DOHH2 (cell line): ENCODE results near the gene FASTKD3.

Source experiments
- H3F3A ChIP-seq: fragments of 200-600 bp; sonication (generic), shearing (Covaris generic); 2 replicates; pipeline ENCODE4 v1.6.0; 2016; ENCODE audit warnings: antibody characterized with exemption, mild to moderate bottlenecking; ENCODE audit not compliant: control insufficient read depth, insufficient read depth
- H3K27ac ChIP-seq: fragments of 200-600 bp; sonication (generic); 2 replicates; pipeline ENCODE4 v1.5.1; 2014; ENCODE audit warnings: low read depth, mild to moderate bottlenecking, low read length, moderate library complexity
- H3K27me3 ChIP-seq: fragments of 200-600 bp; sonication (generic); 2 replicates; pipeline ENCODE4 v1.6.1; 2014; ENCODE audit warnings: mild to moderate bottlenecking, low read length, mixed read lengths; ENCODE audit not compliant: control insufficient read depth
- H3K36me3 ChIP-seq: fragments of 200-600 bp; sonication (generic); 2 replicates; pipeline ENCODE4 v1.6.1; 2014; ENCODE audit warnings: mild to moderate bottlenecking, low read length, moderate library complexity, mixed read lengths; ENCODE audit not compliant: control insufficient read depth
- H3K4me1 ChIP-seq: fragments of 200-600 bp; sonication (generic); 2 replicates; pipeline ENCODE4 v1.6.1; 2014; ENCODE audit warnings: mild to moderate bottlenecking, low read length, mixed read lengths; ENCODE audit not compliant: control insufficient read depth
- H3K4me2 ChIP-seq: fragments of 200-600 bp; sonication (generic); 2 replicates; pipeline ENCODE4 v1.6.0; 2014; ENCODE audit warnings: mild to moderate bottlenecking, low read length, moderate library complexity
- H3K4me3 ChIP-seq: fragments of 200-600 bp; sonication (generic); 2 replicates; pipeline ENCODE4 v1.5.1; 2014; ENCODE audit warnings: mild to moderate bottlenecking, low read length, mixed read lengths
- H3K79me2 ChIP-seq: fragments of 200-600 bp; sonication (generic); 2 replicates; pipeline ENCODE4 v1.6.1; 2014; ENCODE audit warnings: mild to moderate bottlenecking, low read length, mixed read lengths; ENCODE audit not compliant: control insufficient read depth
- H3K9me2 ChIP-seq: fragments of 200-600 bp; sonication (generic); replicated peaks from 2 replicates; pipeline ENCODE4 v1.6.1; 2014; ENCODE audit warnings: mild to moderate bottlenecking, low read length, mixed read lengths; ENCODE audit not compliant: control insufficient read depth
- H3K9me3 ChIP-seq: fragments of 200-600 bp; sonication (generic); 2 replicates; pipeline ENCODE4 v1.6.1; 2014; ENCODE audit warnings: antibody characterized with exemption, low read length, mixed read lengths; ENCODE audit not compliant: control insufficient read depth, insufficient read depth
- H4K20me1 ChIP-seq: fragments of 200-600 bp; sonication (generic); 2 replicates; pipeline ENCODE4 v1.6.0; 2014; ENCODE audit warnings: low read depth, mild to moderate bottlenecking, antibody characterized with exemption, low read length, moderate library complexity; ENCODE audit not compliant: control insufficient read depth, insufficient read depth
- EZH2phosphoT487 ChIP-seq: fragments of 200-600 bp; sonication (generic); IDR thresholded peaks from 2 replicates; pipeline ENCODE4 v1.6.1; 2017; ENCODE audit warnings: borderline replicate concordance, mild to moderate bottlenecking, antibody characterized with exemption, low read length, moderate library complexity, mixed read lengths
- TF ChIP-seq, protein P1 (sequence below): fragments of 200-600 bp; sonication (generic); IDR thresholded peaks from one replicate; pipeline ENCODE4 v1.5.1; 2014; ENCODE audit warnings: antibody characterized with exemption, mild to moderate bottlenecking, low read depth, low read length; ENCODE audit not compliant: poor library complexity, severe bottlenecking

Gene FASTKD3

DNA sequence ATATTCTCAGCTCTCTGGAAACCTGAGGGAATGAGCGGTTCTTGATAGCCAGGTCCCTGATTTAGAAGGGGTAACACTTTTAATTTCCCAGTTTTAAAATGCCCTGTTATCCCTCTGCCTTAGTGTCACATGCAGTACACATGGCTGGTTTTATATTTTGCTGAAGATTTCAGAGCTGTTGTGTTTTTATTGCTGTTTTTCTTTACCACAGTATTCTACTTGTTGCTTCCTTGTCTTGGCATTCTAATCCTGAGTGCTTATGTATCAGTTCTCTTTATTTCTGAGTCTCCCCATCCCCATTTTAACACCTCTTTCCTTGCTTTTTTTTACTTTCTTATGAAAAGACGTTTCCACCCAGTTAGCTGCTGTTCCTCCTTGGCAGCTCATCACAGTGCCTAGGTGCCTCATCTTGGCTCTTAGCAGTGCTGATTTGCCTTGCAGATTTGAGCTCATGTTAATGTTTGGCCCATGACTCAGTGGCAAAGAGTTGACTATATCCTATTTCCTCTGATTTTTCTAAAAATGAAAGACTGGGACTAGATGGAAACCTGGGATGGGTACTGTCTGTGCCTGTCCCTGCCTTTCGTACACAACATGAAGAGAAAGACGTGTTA, 3.8 kb upstream of the FASTKD3 start:
- TF ChIP-seq EZH2phosphoT487 = no peak
- TF ChIP-seq, protein P1, sequence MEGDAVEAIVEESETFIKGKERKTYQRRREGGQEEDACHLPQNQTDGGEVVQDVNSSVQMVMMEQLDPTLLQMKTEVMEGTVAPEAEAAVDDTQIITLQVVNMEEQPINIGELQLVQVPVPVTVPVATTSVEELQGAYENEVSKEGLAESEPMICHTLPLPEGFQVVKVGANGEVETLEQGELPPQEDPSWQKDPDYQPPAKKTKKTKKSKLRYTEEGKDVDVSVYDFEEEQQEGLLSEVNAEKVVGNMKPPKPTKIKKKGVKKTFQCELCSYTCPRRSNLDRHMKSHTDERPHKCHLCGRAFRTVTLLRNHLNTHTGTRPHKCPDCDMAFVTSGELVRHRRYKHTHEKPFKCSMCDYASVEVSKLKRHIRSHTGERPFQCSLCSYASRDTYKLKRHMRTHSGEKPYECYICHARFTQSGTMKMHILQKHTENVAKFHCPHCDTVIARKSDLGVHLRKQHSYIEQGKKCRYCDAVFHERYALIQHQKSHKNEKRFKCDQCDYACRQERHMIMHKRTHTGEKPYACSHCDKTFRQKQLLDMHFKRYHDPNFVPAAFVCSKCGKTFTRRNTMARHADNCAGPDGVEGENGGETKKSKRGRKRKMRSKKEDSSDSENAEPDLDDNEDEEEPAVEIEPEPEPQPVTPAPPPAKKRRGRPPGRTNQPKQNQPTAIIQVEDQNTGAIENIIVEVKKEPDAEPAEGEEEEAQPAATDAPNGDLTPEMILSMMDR = no peak
- Histone ChIP-seq H3K4me3 (no peak overlapping the region), H3K9me3 (no peaks in the 10 kb centered on the region), H3K4me1 (peaks cover 33% of the 10 kb centered on the region), H3K79me2 (peaks cover 95% of the 10 kb centered on the region), H3F3A (no peaks in the 10 kb centered on the region), H3K27me3 (no peaks in the 10 kb centered on the region), H3K36me3 (peaks cover 81% of the 10 kb centered on the region), H3K9me2 (no peaks in the 10 kb centered on the region), H3K27ac (no peak overlapping the region), H3K4me2 (no peak overlapping the region; the same call in 1 of the 2 replicates), H4K20me1 (peaks cover 26% of the 10 kb centered on the region)

DNA sequence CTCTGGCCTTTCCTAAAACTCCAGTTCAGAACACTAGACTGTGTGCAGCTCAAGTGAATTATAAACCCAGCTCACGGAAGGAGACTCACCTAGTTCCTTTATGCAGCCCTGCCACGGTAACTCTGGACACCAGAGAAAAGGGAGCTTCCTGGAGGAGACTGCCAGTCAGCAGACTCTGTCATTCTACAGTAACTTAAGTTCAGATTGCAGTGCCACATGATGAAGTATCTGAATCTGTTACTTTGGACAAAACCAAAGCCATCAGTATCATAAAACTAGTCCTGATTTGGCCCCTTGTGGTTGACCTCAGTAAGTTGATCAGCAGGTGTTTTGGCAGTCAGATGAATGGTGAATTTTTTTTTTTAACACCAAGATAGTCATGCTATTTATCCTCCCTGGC, 2.8 kb upstream of the FASTKD3 start:
- no peak overlapping the region for H3K4me3 ChIP-seq
- peaks cover 26% of the 10 kb centered on the region for H4K20me1 ChIP-seq
- H3K36me3 ChIP-seq = peaks cover 81% of the 10 kb centered on the region
- H3K9me2 ChIP-seq = no peaks in the 10 kb centered on the region
- H3K4me1 ChIP-seq = peaks cover 42% of the 10 kb centered on the region
- peaks cover 99% of the 10 kb centered on the region for H3K79me2 ChIP-seq
- H3F3A ChIP-seq = no peaks in the 10 kb centered on the region
- H3K4me2 ChIP-seq = peak overlapping the region; percentile 72
- TF ChIP-seq, protein P1 = no peak
- TF ChIP-seq EZH2phosphoT487 = no peak
- H3K27ac ChIP-seq = no peak overlapping the region
- H3K9me3 ChIP-seq = no peaks in the 10 kb centered on the region
- no peaks in the 10 kb centered on the region for H3K27me3 ChIP-seq

- Histone ChIP-seq H3K4me3 (peak overlapping the region; percentile 81), H3K9me2 (no peaks in the 10 kb centered on the region), H3F3A (no peaks in the 10 kb centered on the region), H3K4me2 (peak overlapping the region; percentile 72), H3K36me3 (peaks cover 81% of the 10 kb centered on the region), H4K20me1 (peaks cover 26% of the 10 kb centered on the region), H3K79me2 (peaks cover 100% of the 10 kb centered on the region), H3K9me3 (no peaks in the 10 kb centered on the region), H3K27ac (peak overlapping the region; percentile 28; the same call in 1 of the 2 replicates), H3K4me1 (peaks cover 54% of the 10 kb centered on the region), H3K27me3 (no peaks in the 10 kb centered on the region)
- TF ChIP-seq, protein P1 = no peak
- no peak for TF ChIP-seq EZH2phosphoT487
Measured at GRCh38 chr5:7869474-7870136, 774 bp upstream of the FASTKD3 start.
